A673 (cell line): ENCODE results near the gene PELI1. TPM values are rescaled to one million over a fixed set of nuclear protein-coding genes. Genes with fewer than 3 reads are reported as not detected.

Experiments
- BruUV-seq: library from RNA; stranded (reverse); fragments of 400-500 nt; replicated peaks from 2 replicates; lab custom pipeline; 2021; lab: Mats Ljungman, UMichigan
- CTCF ChIA-PET: fragments of 300-600 bp; sonication (Branson Sonifier 250); formaldehyde crosslinking; loops from one replicate; lab custom pipeline; 2022; ENCODE audit warnings: antibody characterized with exemption; lab: Charles Lee
- POLR2A ChIA-PET: fragments of 300-600 bp; sonication (Branson Sonifier 250); formaldehyde crosslinking; loops from one replicate; lab custom pipeline; 2022; ENCODE audit warnings: antibody characterized with exemption; ENCODE audit not compliant: low non-redundant PET; lab: Charles Lee
- DNase-seq: peaks from one replicate; pipeline ENCODE4 v3.0.0-alpha.2; 2015; ENCODE audit warnings: low spot score
- H3K27ac ChIP-seq: fragments of 200-600 bp; sonication (generic); 2 replicates; pipeline ENCODE4 v1.5.1; 2016; ENCODE audit warnings: mixed run types, low read depth, mild to moderate bottlenecking, mixed read lengths, antibody characterized with exemption, low read length; ENCODE audit not compliant: poor library complexity, severe bottlenecking
- H3K27me3 ChIP-seq: fragments of 200-600 bp; sonication (generic); replicated peaks from 2 replicates; pipeline ENCODE4 v1.6.1; 2017; ENCODE audit warnings: mixed run types, low read depth, mild to moderate bottlenecking, mixed read lengths, antibody characterized with exemption, low read length; ENCODE audit not compliant: insufficient read depth, poor library complexity
- H3K36me3 ChIP-seq: fragments of 200-600 bp; sonication (generic); 2 replicates; pipeline ENCODE4 v1.6.1; 2016; ENCODE audit warnings: mixed run types, mild to moderate bottlenecking, mixed read lengths, antibody characterized with exemption, low read length; ENCODE audit not compliant: insufficient read depth, poor library complexity, severe bottlenecking
- H3K4me1 ChIP-seq: fragments of 200-600 bp; sonication (generic); 2 replicates; pipeline ENCODE4 v1.6.1; 2017; ENCODE audit warnings: mixed run types, mild to moderate bottlenecking, mixed read lengths, antibody characterized with exemption, low read length; ENCODE audit not compliant: insufficient read depth, poor library complexity, severe bottlenecking
- H3K4me3 ChIP-seq: fragments of 200-600 bp; sonication (generic); 2 replicates; pipeline ENCODE4 v1.5.1; 2016; ENCODE audit warnings: low read depth, mixed run types, mild to moderate bottlenecking, mixed read lengths, low read length; ENCODE audit not compliant: poor library complexity, severe bottlenecking
- H3K9me3 ChIP-seq: fragments of 200-600 bp; sonication (generic); 2 replicates; pipeline ENCODE4 v1.6.1; 2016; ENCODE audit warnings: mixed run types, low read depth, mild to moderate bottlenecking, mixed read lengths, antibody characterized with exemption, low read length; ENCODE audit not compliant: poor library complexity, severe bottlenecking
- EZH2 ChIP-seq: fragments of 200-600 bp; sonication (generic); IDR thresholded peaks from 2 replicates; pipeline ENCODE4 v1.6.1; 2017; ENCODE audit warnings: borderline replicate concordance, low read depth, mild to moderate bottlenecking, mixed read lengths, antibody characterized with exemption, low read length; ENCODE audit not compliant: poor library complexity, severe bottlenecking
- intact Hi-C: fragments of 100-400 bp; cut with micrococcal nuclease; formaldehyde crosslinking; loops from one replicate; pipeline ENCODE4 v1.10.0; 2022; ENCODE audit not compliant: unreplicated experiment
- total RNA-seq: library from RNA; stranded (reverse); gene quantifications from 2 replicates; pipeline ENCODE4 v1.2.3, GENCODE V29; 2021
- TF ChIP-seq, protein P1 (sequence below): fragments of 300-800, 200-600 bp; sonication (generic); conservative IDR thresholded peaks from 2 replicates; pipeline ENCODE4 v1.5.1; 2017; ENCODE audit warnings: low read depth, mild to moderate bottlenecking, antibody characterized with exemption, low read length, moderate library complexity, mixed read lengths

Gene PELI1
- total RNA-seq, 1 experiment from 2014 or later, result 35.1 TPM

DNA sequence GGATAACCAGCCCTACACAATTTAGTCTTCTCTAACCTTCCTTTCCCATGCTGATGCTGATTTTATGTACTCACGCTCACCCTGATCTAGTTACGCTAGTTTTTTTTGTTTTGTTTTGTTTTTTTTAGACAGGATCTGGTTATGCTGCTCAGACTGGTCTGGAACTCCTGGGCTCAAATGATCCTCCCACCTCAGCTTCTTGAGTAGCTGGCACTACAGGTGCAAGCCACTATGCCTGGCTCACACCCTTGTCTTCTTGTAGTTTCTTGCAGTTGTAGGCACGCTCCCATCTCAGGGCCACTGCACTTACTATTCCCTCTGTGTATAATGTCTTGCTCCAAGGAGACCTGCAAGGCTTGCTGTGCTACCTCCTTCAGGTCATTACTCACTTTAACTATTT lies 6.2 kb downstream of the PELI1 start:
- no peak for DNase-seq
- ChIA-PET CTCF (no interaction called here), POLR2A (no interaction called here)
- intact Hi-C loops, result no loop called here
- no TSS peak for BruUV-seq
- Histone ChIP-seq H3K4me1 (peaks cover 46% of the 10 kb centered on the region), H3K27me3 (no peaks in the 10 kb centered on the region), H3K4me3 (no peak overlapping the region), H3K27ac (no peak overlapping the region), H3K9me3 (no peaks in the 10 kb centered on the region), H3K36me3 (no peaks in the 10 kb centered on the region)
- TF ChIP-seq EZH2, result no peak
- TF ChIP-seq, protein P1, sequence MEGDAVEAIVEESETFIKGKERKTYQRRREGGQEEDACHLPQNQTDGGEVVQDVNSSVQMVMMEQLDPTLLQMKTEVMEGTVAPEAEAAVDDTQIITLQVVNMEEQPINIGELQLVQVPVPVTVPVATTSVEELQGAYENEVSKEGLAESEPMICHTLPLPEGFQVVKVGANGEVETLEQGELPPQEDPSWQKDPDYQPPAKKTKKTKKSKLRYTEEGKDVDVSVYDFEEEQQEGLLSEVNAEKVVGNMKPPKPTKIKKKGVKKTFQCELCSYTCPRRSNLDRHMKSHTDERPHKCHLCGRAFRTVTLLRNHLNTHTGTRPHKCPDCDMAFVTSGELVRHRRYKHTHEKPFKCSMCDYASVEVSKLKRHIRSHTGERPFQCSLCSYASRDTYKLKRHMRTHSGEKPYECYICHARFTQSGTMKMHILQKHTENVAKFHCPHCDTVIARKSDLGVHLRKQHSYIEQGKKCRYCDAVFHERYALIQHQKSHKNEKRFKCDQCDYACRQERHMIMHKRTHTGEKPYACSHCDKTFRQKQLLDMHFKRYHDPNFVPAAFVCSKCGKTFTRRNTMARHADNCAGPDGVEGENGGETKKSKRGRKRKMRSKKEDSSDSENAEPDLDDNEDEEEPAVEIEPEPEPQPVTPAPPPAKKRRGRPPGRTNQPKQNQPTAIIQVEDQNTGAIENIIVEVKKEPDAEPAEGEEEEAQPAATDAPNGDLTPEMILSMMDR, result no peak

DNA sequence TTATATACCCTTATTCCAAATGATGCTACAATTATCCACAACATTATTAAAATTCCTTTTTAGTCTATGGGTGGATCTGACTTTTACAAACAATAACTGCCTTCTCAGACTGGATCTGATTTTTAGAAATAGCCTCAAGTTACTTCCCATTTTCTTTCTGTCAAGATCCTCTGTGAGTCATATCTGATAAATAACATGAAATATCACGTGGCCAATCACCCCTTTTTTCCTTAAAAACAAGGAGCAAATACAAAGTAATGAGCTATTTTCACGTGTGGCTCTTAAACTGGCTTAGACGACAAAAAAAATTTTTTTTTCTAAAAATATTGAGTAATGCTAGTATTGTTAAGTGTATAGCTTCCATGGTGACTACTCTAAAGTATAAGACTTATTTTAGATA lies 6.7 kb downstream of the PELI1 start:
- POLR2A ChIA-PET, result no interaction called here
- TF ChIP-seq EZH2, result no peak
- TF ChIP-seq, protein P1, result no peak
- Histone ChIP-seq H3K4me3 (no peak overlapping the region), H3K27ac (no peak overlapping the region), H3K27me3 (no peaks in the 10 kb centered on the region), H3K9me3 (no peaks in the 10 kb centered on the region), H3K4me1 (peaks cover 46% of the 10 kb centered on the region), H3K36me3 (no peaks in the 10 kb centered on the region)
- CTCF ChIA-PET, result no interaction called here
- no TSS peak for BruUV-seq
- no peak for DNase-seq
- intact Hi-C loops, result no loop called here

DNA sequence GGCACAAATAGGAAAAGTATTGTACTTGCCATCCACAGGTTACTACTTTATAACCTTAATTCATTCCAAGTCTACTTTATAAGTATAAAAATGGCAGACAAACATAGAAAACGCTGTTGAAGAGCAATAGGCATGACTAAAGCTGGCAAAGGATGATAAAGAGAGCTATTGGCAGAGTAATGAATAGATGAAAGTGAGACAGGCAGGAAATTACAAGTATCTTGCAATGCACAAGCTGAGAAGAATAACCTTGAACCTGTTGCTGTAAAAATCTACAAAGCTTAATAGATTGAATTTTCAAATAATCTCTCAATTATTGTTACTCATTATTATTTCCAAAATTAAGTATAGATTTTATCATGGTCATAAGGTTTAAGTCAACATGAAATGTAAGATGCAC lies 8.8 kb downstream of the PELI1 start:
- Histone ChIP-seq H3K9me3 (no peaks in the 10 kb centered on the region), H3K4me1 (peaks cover 32% of the 10 kb centered on the region), H3K27me3 (no peaks in the 10 kb centered on the region), H3K36me3 (no peaks in the 10 kb centered on the region), H3K4me3 (no peak overlapping the region), H3K27ac (no peak overlapping the region)
- BruUV-seq, result no TSS peak
- POLR2A ChIA-PET, result interaction anchor here (0.7 kb wide), 1 partner anchor 108 kb away, joined by 3 read pairs; no protein-coding TSS in a partner anchor
- no peak for DNase-seq
- intact Hi-C loops, result no loop called here
- CTCF ChIA-PET, result no interaction called here
- TF ChIP-seq EZH2, result no peak

DNA sequence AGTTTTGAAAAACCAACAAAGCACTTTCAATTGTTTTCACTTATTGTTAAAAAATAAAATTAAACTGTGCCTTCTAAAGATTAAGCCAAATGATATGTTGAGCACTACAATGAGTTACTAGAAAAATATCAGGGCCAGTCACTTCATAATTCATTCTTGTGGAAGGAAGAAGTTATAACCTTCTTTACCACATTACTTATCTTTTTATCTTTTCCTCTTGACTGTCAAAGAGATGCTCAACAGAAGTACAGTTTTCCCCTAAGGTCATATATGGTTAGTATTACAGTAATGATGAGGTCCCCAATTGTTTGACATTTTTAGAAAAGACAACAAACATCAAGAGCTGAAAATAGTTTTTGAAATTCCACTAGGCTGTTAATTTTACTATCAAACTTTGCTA lies 9.4 kb downstream of the PELI1 start:
- Histone ChIP-seq H3K9me3 (no peaks in the 10 kb centered on the region), H3K27ac (no peak overlapping the region), H3K27me3 (no peaks in the 10 kb centered on the region), H3K36me3 (no peaks in the 10 kb centered on the region), H3K4me1 (peaks cover 32% of the 10 kb centered on the region), H3K4me3 (no peak overlapping the region)
- ChIA-PET CTCF (no interaction called here), POLR2A (interaction anchor here (0.6 kb wide), 1 partner anchor 225 kb away, joined by 3 read pairs; no protein-coding TSS in a partner anchor)
- intact Hi-C loops, result no loop called here
- BruUV-seq, result no TSS peak
- no peak for DNase-seq
- TF ChIP-seq, protein P1, result no peak
